HK-2 (cell line): Measurements from ENCODE around the gene SGSM1.

Source experiments
- DNase-seq: peaks from one replicate; pipeline ENCODE4 v3.0.0-alpha.2; 2018; ENCODE audit not compliant: unreplicated experiment

SGSM1 gene

GRCh38 chr22:24950272-24950902 lies 144.4 kb downstream of the SGSM1 start:
- peak; percentile 11 for DNase-seq

DNA sequence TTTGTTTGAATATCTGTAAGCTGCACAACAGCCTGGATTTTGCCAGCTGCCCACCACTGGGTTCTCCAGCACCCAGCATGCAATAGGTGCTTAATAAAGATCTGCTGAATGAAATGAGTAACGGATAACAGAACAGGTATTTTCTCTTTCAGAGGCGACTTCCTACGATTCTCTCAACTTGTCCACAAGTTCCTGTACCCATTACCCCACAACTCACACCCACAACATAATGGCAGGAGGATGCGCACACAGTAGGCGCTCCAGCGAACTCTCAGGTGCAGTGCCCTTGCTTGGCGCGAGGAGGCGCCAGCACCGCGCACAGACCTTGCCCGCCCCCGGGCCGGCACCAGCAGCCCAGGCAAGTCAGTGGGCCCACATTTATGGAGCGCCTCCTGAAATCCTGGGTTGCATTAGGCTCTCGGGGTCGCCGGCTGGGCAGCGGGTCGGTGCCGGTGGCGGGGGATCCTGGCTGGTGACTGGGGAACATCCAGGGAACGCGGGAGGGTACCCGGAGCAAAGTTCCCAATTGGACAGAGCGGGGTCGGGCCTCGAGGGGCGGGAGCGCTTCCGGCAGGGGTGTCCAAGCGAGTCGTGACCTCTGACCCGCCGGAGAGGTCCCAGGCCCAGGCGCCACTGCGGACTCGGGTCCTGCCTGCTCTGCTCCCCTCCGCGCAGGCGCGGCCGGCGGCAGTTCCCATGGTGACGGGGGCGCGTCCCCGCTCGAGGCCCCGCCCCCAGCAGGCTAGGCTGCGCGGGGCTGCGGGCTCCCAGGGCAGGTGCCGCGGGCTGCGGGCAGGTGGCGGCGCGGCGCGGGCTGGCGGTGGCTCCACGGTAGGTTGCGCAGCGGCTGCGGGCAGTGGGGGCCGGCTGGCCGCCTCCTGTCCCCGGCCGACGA lies 146.2 kb downstream of the SGSM1 start, which contains the start of gene KIAA1671:
TSS of gene KIAA1671 (plus strand) at position 775 of the 895 bp plus-strand sequence. CDS start 75,284 bp downstream, outside the sequence.
- DNase-seq: peak; percentile 89

DNA sequence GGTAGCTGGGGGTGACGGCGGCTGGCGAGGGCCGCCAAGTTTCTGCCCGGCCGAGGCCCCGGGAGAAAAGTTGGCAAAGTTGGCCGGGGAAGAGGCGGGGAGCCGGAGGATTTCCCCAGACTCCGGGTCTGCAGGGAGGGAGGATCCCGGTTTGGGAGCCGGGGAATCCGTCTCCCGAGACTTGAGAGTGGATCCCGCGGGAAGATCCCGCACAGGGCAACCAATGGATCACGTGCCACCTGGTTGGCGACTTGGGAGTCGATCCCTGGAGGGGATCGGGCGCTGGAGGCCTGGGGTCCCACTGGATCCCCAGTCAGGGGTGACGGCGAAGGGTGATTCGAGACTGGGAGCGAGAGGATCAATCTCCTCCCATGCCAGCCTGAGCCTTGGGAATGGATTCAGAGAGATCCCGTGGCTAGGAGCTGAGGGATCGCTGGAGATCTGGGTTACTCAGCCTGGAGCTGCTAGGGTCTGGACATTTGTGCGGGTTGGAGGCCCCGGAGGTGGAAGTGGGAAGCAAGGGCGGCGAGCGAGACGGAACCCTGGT lies 146.9 kb downstream of the SGSM1 start:
- DNase-seq: peak; percentile 72

- DNase-seq: peak; percentile 30
Observed at GRCh38 chr22:24953384-24954113, 147.5 kb downstream of the SGSM1 start.

- DNase-seq: peak; percentile 33
Observed at GRCh38 chr22:24954114-24954463, 148.1 kb downstream of the SGSM1 start.

DNA sequence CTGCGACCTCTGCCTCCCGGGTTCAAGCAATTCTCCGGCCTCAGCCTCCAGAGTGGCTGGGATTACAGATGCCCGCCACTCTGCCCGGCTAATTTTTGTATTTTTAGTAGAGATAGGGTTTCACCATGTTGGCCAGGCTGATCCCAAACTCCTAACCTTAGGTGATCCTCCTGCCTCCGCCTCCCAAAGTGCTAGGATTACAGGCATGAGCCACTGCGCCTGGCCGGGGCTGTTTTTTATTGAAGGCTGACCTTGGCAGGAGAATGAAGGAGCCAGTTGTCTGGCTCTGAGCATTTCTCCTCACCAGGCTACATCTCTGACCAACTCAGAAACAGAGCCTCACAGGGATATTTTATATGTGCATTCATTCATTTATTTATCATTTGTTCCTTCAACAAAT lies 148.8 kb downstream of the SGSM1 start:
- no peak for DNase-seq

- no peak for DNase-seq
Observed at GRCh38 chr22:24957043-24957442, 151.0 kb downstream of the SGSM1 start.

- DNase-seq: no peak
Observed at GRCh38 chr22:24961217-24961844, 155.3 kb downstream of the SGSM1 start.

DNA sequence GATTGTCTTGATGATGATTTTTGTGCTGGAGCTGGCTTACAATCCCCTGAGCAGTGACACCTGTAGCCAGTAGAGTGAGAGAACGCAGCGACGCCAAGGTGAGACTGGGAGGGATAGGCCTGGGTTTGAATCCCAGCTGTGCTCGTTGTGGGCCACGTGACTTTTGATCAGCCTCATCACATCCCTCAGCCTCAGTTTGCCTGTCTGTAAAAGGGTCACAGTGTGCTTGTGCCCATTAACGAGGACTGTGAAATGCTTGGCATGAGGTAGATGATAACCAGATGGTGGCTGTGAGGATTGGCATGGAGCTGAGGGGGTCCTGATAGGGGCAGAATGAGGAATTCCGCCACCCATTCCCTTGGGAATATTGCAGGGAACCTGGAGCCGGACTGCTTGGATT lies 156.1 kb downstream of the SGSM1 start:
- no peak for DNase-seq

GRCh38 chr22:24962835-24963234 lies 156.8 kb downstream of the SGSM1 start:
- DNase-seq: no peak

GRCh38 chr22:24964441-24964840 lies 158.4 kb downstream of the SGSM1 start:
- DNase-seq: no peak

- DNase-seq: no peak
Observed at GRCh38 chr22:24965822-24966626, 160.0 kb downstream of the SGSM1 start.

DNA sequence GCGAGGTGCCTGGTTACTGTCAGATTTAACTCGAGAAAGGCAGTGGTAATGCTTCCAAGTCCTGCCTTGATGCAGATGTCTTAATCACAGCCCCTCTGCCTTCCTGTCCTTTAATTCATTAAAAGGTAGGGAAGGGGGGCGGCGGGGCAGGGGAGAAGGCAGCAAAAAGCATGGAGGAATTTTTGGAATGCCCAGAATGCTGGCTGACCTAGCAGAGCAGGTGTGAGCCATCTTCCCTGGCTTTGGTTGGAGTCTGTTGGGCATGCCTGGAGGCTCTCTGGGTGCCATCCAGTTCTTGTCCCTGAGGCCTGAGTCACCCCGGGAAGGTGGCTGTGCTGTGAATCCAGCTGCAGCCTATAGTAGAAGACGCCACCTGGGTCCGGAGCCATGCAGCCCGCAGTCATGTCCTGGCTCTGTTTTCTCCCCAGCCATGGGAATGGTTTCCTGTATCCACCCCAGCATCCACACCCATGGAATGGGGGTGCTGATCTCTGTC lies 162.1 kb downstream of the SGSM1 start:
- peak; percentile 21 for DNase-seq

- DNase-seq: no peak
Observed at GRCh38 chr22:24969560-24970301, 163.7 kb downstream of the SGSM1 start.

GRCh38 chr22:24972369-24972768 lies 166.4 kb downstream of the SGSM1 start:
- DNase-seq: no peak

GRCh38 chr22:24973872-24974271 lies 167.9 kb downstream of the SGSM1 start:
- no peak for DNase-seq

DNA sequence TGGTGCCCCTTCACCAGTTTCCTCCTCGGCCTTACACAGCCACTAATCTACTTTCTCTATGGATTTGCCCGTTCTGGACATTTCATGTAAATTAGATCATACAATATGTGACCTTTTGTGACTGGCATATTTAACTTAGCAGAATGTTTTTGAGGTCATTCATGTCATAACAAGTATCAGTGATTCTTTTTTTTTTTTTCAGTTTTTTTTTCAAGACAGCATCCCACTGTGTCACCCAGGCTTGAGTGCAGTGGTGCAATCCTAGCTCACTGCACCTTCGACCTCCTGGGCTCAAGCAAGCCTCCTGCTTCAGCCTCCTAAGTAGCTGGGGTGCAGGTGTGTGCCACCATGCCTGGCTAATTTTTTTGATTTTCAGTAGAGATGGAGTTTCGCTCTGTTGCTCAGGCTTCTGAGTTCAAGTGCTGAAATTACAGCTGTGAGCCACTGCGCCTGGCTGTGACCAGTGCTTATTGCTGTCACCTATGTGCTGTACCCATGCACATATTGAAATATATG lies 169.2 kb downstream of the SGSM1 start:
- no peak for DNase-seq

DNA sequence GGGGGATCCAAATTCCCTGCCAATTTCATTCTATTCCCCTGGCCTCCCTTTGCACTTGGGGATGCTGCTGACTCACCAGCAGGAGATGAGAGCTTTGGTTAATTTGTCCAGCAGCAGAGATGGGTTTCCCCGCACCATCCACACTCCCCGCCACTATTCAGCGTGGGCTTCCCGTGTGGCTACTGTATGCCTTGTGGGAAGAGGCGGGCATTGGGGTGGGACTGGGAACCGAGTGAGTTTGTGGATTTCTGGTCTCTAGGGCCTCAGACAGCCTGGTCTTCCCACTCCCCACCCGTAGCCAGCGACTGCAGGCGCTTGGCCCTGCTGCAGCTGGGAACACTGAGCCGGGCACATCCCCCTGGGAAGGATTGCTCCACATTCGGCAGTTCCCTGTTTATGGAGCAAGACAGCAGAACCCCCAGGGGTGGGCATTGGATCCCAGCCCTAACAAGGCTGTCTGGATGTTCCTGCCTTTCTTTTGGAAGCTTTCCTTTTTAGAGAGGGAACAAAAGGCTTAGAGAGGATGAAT lies 169.9 kb downstream of the SGSM1 start:
- peak; percentile 19 for DNase-seq

GRCh38 chr22:24976442-24977218 lies 170.6 kb downstream of the SGSM1 start:
- DNase-seq: no peak
